Lung (tissue), 12 donors: ENCODE measurements around the gene TMEM108. TPM values are rescaled to one million over a fixed set of nuclear protein-coding genes. Genes with fewer than 3 reads are reported as not detected.
A peak's percentile ranks its signal among the peaks of the same experiment; 100 is the strongest.

Experiments used
- ATAC-seq: fragments of 200-7000 bp; cut with Tn5 transposase; one replicate; pipeline ENCODE4 v1.9.1; 2020; ENCODE audit warnings: moderate number of reproducible peaks; ENCODE audit not compliant: insufficient read depth, low FRiP score
- DNase-seq, 3 donors: peaks; one replicate each; pipeline ENCODE4 v3.0.0-alpha.2; 2013 to 2017
- H3K27ac ChIP-seq, 2 donors: one replicate each; pipeline ENCODE4 v1.5.1; 2013; ENCODE audit warnings: mild to moderate bottlenecking in 2 of 2, moderate library complexity in 2 of 2, control low read depth in 1 of 2, inconsistent platforms in 1 of 2, low read depth in 1 of 2, low read length in 1 of 2
- H3K27me3 ChIP-seq, 3 donors: one replicate each; pipeline ENCODE4 v1.5.1; 2013; ENCODE audit warnings: low read length in 2 of 3; ENCODE audit not compliant: control insufficient read depth in 3 of 3, insufficient read depth in 3 of 3
- H3K36me3 ChIP-seq, 4 donors: one replicate each; pipeline ENCODE4 v1.5.1; 2013; ENCODE audit warnings: low read length in 4 of 4, mild to moderate bottlenecking in 1 of 4, moderate library complexity in 1 of 4; ENCODE audit not compliant: control insufficient read depth in 4 of 4, insufficient read depth in 4 of 4
- H3K4me1 ChIP-seq, 5 donors: one replicate each; pipeline ENCODE4 v1.5.1; 2013; ENCODE audit warnings: low read length in 5 of 5, mild to moderate bottlenecking in 2 of 5, moderate library complexity in 1 of 5; ENCODE audit not compliant: control insufficient read depth in 5 of 5, insufficient read depth in 5 of 5
- H3K4me3 ChIP-seq: one replicate; pipeline ENCODE4 v1.5.1; 2013; ENCODE audit warnings: mild to moderate bottlenecking, control low read depth, moderate library complexity
- H3K9ac ChIP-seq, 2 donors: one replicate each; pipeline ENCODE4 v1.5.1; 2013; ENCODE audit warnings: low read length in 2 of 2, control low read depth in 1 of 2; ENCODE audit not compliant: insufficient read depth in 1 of 2
- H3K9me3 ChIP-seq, 4 donors: one replicate each; pipeline ENCODE4 v1.5.1; 2013; ENCODE audit warnings: low read length in 3 of 4, mild to moderate bottlenecking in 1 of 4, moderate library complexity in 1 of 4; ENCODE audit not compliant: control insufficient read depth in 4 of 4, insufficient read depth in 3 of 4
- CTCF ChIP-seq: IDR thresholded peaks from 2 replicates; pipeline ENCODE4 v1.5.1; 2012; ENCODE audit warnings: mild to moderate bottlenecking; ENCODE audit errors: control extremely low read depth, extremely low read depth
- WGBS, 2 donors: extraction: QIAGEN DNeasy Blood & Tissue Kit; methylation state at CpG; one replicate each; pipeline ENCODE4 v1.1.7; 2013; 5-methylcytosine and 5-hydroxymethylcytosine counted together
- polyA plus RNA-seq, 2 donors: library from polyadenylated mRNA; stranded (reverse); fragments of 200-250 nt; gene quantifications; one replicate each; pipeline ENCODE4 v1.2.1, GENCODE V29; 2013
- total RNA-seq, 2 donors: library from RNA; depleted of rRNA in 1 of 2; stranded (reverse); fragments of >200 nt in 1 of 2; gene quantifications; one replicate each; pipeline ENCODE4 v1.2.1, GENCODE V29; 2014 to 2021
- donor health status: control.
- donor health status: control.
- donor health status: Bipolar disorder and iron deficiency.
- donor health status: healthy.
- donor health status: DM: yes; HTN: yes; CAD: no.

Gene TMEM108
- total and polyA plus RNA-seq, 4 donors, result 3.0 to 16.9 (median 7.6) TPM

GRCh38 chr3:133269393-133269792 lies 231.2 kb downstream of the TMEM108 start:
- Histone ChIP-seq H3K9ac (no peak overlapping the region), H3K27ac (no peak overlapping the region), H3K27me3 (no peaks in the 10 kb centered on the region), H3K4me3 (no peak overlapping the region), H3K4me1 (peaks cover 0 to 48% (median 17%) of the 10 kb centered on the region in 5 donors), H3K9me3 (no peaks in the 10 kb centered on the region), H3K36me3 (no peaks in the 10 kb centered on the region)
- TF ChIP-seq CTCF, result no peak
- WGBS, 2 donors, result 38 to 61% methylated on average over 1 of the region's 1 CpG
- no peak for ATAC-seq
- no peak for DNase-seq

- H3K27ac ChIP-seq, result no peak overlapping the region
- WGBS, 2 donors, result 71 to 72% methylated on average over 1 of the region's 1 CpG
- TF ChIP-seq CTCF, result no peak
- no peak overlapping the region for H3K4me3 ChIP-seq
- peaks cover 0 to 48% (median 17%) of the 10 kb centered on the region in 5 donors for H3K4me1 ChIP-seq
- no peaks in the 10 kb centered on the region for H3K27me3 ChIP-seq
- no peaks in the 10 kb centered on the region for H3K9me3 ChIP-seq
- no peaks in the 10 kb centered on the region for H3K36me3 ChIP-seq
- DNase-seq (peak; percentile 49 to 71 (median 61)), ATAC-seq (no peak)
- H3K9ac ChIP-seq, result peak overlapping the region in 1 of 2 donors; percentile 43
Measured at GRCh38 chr3:133270631-133271030, 232.4 kb downstream of the TMEM108 start.

GRCh38 chr3:133271042-133271441 lies 232.9 kb downstream of the TMEM108 start:
- H3K36me3 ChIP-seq, result no peaks in the 10 kb centered on the region
- ATAC-seq (no peak), DNase-seq (peak in 2 of 3 donors; percentile 64 to 65)
- no peak overlapping the region for H3K27ac ChIP-seq
- no peaks in the 10 kb centered on the region for H3K27me3 ChIP-seq
- no peaks in the 10 kb centered on the region for H3K9me3 ChIP-seq
- no peak for TF ChIP-seq CTCF
- H3K4me3 ChIP-seq, result no peak overlapping the region
- H3K4me1 ChIP-seq, result peaks cover 0 to 48% (median 17%) of the 10 kb centered on the region in 5 donors
- peak overlapping the region in 1 of 2 donors; percentile 43 for H3K9ac ChIP-seq
- 90 to 94% methylated on average over 3 of the region's 3 CpGs for WGBS, 2 donors

DNA sequence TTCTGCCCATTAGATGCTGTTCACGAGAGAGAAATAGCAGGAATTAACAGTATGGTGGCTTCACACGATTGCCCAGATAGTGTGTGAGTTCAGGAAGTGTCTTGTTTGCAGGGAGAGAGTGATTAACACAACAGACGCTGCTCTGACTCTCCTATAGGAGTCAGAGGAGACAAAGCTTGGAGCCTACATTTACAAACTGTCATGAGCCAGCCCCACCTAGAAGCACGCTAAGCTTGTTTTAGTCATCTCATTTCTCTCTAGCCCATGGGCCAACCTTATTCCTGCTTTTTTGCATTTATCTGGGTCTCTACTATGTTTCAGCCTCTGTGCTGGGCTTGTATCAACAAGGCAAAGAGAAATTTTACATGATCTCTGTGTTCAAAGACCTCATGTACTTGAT lies 233.3 kb downstream of the TMEM108 start:
- Histone ChIP-seq H3K4me1 (peaks cover 0 to 48% (median 17%) of the 10 kb centered on the region in 5 donors), H3K27me3 (no peaks in the 10 kb centered on the region), H3K36me3 (no peaks in the 10 kb centered on the region), H3K9ac (no peak overlapping the region), H3K27ac (peak overlapping the region in 1 of 2 donors; percentile 23), H3K4me3 (no peak overlapping the region), H3K9me3 (no peaks in the 10 kb centered on the region)
- 54 to 57% methylated on average over 4 of the region's 4 CpGs for WGBS, 2 donors
- ATAC-seq, result no peak
- no peak for TF ChIP-seq CTCF
- DNase-seq, result peak in 2 of 3 donors; percentile 22 to 69
